GF-D8 (cell line): ENCODE measurements around the gene CCDC158.
"Not testable (repeated sequence)": the region's sequence is repeated elsewhere in the genome, so short reads cannot be mapped to it uniquely, and the experiment has no call there.

Source experiments
- DNase-seq: peaks from one replicate; lab custom pipeline; 2025; lab: John Stamatoyannopoulos, UW

Gene CCDC158

GRCh38 chr4:76311896-76312331 lies 109.0 kb downstream of the CCDC158 start:
- no peak for DNase-seq

GRCh38 chr4:76310683-76311082 lies 110.3 kb downstream of the CCDC158 start:
- no peak for DNase-seq

- no peak for DNase-seq
Observed at GRCh38 chr4:76309939-76310550, 110.9 kb downstream of the CCDC158 start.

GRCh38 chr4:76308548-76308947 lies 112.4 kb downstream of the CCDC158 start:
- DNase-seq = no peak

GRCh38 chr4:76307660-76308014 lies 113.3 kb downstream of the CCDC158 start:
- no peak for DNase-seq

- DNase-seq = no peak
Observed at GRCh38 chr4:76306882-76307659, 113.9 kb downstream of the CCDC158 start.

- DNase-seq = peak; percentile 31
Observed at GRCh38 chr4:76305971-76306881, 114.7 kb downstream of the CCDC158 start, which contains the start of gene STBD1. Gene STBD1, plus strand, starts transcription at chr4:76306733. Its CDS starts 37 bp downstream, at chr4:76306770.

GRCh38 chr4:76305033-76305687 lies 115.8 kb downstream of the CCDC158 start:
- peak; percentile 16 for DNase-seq

GRCh38 chr4:76302826-76303438 lies 118.0 kb downstream of the CCDC158 start:
- DNase-seq = peak; percentile 76

GRCh38 chr4:76301775-76302162 lies 119.2 kb downstream of the CCDC158 start:
- no peak for DNase-seq

- DNase-seq = peak; percentile 66
Observed at GRCh38 chr4:76301068-76301774, 119.7 kb downstream of the CCDC158 start.

GRCh38 chr4:76300012-76300411 lies 120.9 kb downstream of the CCDC158 start:
- peak; percentile 33 for DNase-seq

- no peak for DNase-seq
Observed at GRCh38 chr4:76298227-76298626, 122.7 kb downstream of the CCDC158 start.

- no peak for DNase-seq
Observed at GRCh38 chr4:76296286-76296820, 124.6 kb downstream of the CCDC158 start.

- peak; percentile 13 for DNase-seq
Observed at GRCh38 chr4:76293772-76294171, 127.2 kb downstream of the CCDC158 start.

- DNase-seq = no peak
Observed at GRCh38 chr4:76292730-76293129, 128.2 kb downstream of the CCDC158 start.

GRCh38 chr4:76287811-76288210 lies 133.1 kb downstream of the CCDC158 start:
- not testable (repeated sequence) for DNase-seq

GRCh38 chr4:76283900-76284299 lies 137.0 kb downstream of the CCDC158 start:
- DNase-seq = no peak

- DNase-seq = no peak
Observed at GRCh38 chr4:76282941-76283689, 137.8 kb downstream of the CCDC158 start.

GRCh38 chr4:76281594-76281993 lies 139.3 kb downstream of the CCDC158 start:
- not testable (repeated sequence) for DNase-seq
